ENCODE measurements around the gene AP1S1.
"Not testable (repeated sequence)": the region's sequence is repeated elsewhere in the genome, so short reads cannot be mapped to it uniquely, and the experiment has no call there.

AP1S1 gene

DNA sequence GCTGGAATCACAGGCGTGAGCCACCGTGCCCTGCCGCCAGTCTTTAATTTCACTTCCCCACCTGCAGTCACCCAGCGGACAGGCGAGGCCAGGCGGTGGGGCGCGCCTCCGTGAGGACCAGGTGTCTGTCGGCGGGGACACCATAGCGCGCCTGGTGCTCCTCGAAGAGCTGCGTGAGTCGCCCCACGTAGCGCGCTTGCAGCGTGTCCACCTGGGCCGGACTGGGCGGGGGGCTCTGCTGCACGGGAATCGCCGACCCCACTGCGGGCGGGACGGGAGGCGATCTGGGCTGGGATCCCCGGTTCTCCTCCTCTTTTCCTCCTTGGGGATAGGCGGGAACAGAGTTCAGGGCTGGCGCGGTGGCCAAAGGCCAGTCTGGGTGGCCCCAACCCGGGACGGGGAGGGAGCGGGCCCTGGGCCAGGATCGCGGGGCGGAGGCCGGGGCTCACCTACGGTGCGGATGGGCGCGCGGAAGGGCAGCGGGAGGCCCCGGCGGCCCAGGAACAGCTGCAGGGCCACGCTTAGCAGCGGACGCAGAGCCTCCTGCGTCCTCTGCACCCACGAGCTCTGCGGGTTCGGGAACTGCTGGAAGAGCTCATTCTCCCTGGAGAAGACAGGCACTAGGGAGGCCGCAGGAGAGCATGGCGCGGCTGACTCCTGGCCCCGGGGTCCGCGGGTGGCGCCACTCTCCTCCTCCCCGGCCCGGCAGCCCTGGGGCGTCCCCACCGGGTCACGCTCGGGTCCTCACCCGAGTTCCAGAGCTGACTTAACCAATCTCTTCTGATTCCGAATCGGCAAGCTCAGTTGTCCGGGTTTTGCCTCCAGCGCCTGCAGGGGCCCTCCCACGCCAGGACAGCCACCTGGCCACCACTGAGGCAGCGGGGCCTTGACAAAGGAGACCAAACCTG is 47.7 kb downstream of the AP1S1 start:
- no peak for DNase-seq (ENCODE audit: low read depth)

DNA sequence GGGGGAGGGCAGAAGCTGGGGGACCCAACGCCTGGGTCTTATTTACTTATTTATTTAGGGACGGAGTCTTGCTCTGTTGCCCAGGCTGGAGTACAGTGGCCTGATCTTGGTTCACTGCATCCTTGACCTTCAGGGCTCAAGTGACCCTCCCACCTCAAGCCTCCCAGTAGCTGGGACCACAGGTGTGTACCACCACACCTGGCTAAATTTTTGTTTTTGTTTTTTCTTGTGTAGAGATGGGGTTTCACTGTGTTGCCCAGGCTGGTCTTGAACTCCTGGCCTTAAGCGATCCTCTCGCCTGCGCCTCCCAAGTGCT is 48.3 kb downstream of the AP1S1 start:
- no peak for DNase-seq (ENCODE audit: low read depth)

DNA sequence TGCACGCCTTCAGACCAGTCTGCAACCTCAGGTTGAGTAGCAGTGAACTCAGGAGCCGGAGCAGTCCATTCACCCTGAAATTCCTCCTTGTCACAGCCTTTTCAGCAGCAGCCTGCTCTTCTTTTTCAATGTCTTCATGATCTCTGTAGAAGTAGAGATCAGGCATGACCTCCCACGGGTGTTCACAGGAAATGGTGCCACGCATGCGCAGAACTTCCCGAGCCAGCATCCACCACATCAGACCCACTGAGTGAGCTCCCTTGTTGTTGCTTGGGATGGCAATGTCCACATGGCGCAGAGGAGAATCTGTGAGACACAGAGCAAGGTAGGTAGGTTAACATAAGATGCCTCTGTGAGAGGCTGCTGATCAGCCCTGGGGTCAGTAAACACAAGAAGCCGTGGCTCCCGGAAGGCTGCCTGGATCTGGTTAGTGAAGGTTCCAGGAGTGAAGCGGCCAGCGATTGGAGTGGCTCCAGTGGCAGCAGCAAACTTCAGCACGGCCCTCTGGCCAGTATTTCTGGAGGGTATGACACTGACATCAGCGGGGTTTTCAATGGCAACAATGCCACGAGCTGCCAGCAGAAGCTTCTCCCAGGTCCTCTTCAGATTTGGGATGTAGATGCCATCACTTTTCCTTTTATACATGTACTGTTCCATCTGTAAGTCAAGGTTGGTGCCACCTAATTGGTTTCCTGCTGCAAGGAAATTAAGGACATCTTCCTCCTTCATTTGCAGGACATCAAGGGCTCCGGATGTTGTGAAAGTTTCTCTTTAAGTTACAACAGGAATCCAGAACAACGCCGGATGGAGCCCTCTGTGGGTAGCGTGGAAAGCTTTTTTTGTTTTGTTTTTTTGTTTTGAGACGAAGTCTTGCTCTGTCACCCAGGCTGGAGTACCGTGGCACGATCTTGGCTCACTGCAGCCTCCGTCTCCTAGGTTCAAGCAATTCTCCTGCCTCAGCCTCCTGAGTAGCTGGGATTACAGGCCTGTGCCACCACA is 49.8 kb downstream of the AP1S1 start:
- DNase-seq (ENCODE audit: low read depth) = not testable (repeated sequence)

DNA sequence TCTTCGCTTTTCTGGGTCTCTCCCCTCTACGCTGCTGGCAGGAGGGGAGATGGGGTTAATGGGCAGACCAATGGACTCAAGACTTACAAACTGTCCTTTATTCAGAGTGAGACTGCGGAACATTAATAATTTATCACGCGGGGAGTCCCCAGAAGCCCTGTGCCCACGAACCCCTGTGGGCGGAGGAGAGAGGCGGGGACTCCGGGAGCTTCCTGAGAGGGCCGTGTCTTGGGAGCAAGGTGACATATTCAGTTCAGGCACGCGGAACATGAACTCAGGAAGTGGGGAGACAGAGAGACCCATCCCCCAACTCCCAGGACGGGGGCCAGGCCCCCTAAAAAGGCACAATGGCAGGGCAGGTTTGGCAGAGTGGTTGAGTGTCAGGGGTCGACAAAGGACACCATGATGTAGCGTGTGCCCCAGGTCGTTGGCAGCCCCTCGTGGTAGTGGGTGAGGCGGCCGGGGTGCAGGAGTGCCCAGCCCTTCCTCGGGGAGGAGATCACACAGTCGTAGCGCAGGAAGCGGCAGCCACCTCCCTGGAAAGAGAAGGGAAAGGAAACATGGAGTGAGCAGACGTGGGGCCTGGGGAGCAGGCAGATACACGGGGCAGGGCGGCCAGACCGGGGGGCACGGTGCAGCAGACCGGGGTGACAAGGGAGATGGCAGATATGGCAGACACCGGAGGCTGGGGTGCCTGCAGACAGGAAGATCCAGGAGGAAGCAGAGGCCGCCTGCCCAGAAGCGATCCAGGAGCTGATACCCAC is 51.8 kb downstream of the AP1S1 start:
- no peak for DNase-seq (ENCODE audit: low read depth)

DNA sequence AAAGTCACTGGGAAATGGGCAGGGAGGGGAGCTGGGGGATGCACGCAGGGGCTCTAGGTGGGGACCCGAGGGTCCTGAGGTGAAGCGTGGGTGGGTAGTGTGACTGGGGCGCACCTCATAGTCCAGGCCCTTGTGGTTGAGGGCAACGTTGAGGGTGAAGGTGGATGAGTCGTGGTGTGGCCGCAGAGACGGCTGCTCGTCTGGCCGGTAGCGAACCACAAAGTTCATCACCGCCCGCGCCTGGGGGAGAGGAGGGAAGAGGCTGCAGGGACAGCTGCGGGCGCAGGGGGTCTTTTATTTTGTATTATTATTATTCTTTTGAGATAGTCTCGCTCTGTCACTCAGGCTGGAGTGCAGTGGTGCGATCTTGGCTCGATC is 52.4 kb downstream of the AP1S1 start:
- DNase-seq (ENCODE audit: low read depth) = no peak

DNA sequence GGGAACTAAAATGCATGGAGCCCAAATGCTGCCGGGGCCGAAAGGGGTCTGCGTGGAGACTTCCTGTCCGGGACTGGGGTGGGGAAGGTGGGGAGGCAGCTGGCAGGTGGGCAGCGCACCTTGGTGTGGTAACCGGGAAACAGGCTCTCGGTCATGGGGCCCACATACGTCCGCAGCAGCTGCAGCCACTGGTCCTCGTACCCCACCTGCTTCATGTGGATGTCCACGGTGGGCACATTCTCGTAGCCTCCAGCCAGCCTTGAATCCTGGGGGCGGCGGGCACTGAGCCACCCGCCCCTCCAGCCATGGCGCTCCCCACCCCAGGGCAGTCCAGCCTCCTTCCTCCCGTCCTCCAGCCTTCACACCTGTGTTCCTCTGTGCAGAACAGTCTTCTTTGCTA is 53.2 kb downstream of the AP1S1 start:
- no peak for DNase-seq (ENCODE audit: low read depth)

DNA sequence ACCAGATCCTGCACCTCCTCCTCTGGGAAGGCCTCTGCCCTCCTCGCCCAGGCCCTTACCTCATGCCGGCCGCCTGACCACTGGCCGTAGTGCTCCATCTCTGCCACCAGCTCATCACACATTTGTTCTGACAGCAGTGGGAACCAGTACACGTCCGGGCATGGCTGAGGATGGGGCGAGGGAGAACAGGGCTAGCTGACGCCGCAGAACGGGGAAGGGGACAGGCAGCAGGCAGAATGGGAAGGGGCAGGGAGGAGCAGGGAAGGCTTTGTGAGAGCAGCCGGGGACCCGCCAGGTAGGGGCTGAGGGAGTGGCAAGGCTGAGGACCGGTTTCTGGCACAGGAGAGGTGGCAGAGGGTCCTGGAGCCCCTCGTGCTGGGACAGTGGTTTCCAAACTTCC is 54.5 kb downstream of the AP1S1 start:
- no peak for DNase-seq (ENCODE audit: low read depth)

DNA sequence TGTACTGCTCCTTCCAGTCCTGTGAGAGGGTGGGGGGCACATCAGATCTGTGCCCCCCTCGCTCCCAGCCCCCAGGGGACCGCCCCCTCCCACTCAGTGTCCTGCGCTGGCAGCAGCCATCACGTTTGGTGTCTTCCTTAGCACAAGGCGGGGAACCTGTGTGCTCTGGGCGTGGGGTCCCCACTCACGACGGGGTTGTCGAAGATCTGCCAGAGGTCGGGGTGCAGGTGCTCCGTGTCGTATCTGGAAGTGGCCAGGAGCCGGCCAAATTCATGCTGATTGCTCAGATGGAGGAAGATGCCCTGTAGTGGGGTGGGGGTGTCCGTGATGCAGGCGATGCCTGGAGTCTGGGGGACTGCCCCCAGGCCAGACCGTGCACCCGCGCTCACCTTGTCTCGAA is 55.9 kb downstream of the AP1S1 start:
- DNase-seq (ENCODE audit: low read depth) = no peak
